Islet of Langerhans (tissue), 1 donor: Measurements from ENCODE around the gene FAM114A1.
A peak's percentile ranks its signal among the peaks of the same experiment; 100 is the strongest.
"Not testable (repeated sequence)": the region's sequence is repeated elsewhere in the genome, so short reads cannot be mapped to it uniquely, and the experiment has no call there.

Source experiments
- FAIRE-seq: peaks from one replicate; lab custom pipeline; 2011; peaks lifted over from hg19 to GRCh38; lab: Jason Lieb, UNC

Gene FAM114A1

GRCh38 chr4:38904090-38904666, 36.6 kb downstream of the FAM114A1 start:
- FAIRE-seq: peak; percentile 76

GRCh38 chr4:38904682-38905081, 37.1 kb downstream of the FAM114A1 start:
- peak; percentile 21 for FAIRE-seq

- no peak for FAIRE-seq
These were observed 38.2 kb downstream of the FAM114A1 start for GRCh38 chr4:38905652-38906385.

GRCh38 chr4:38907696-38908270, 40.2 kb downstream of the FAM114A1 start:
- no peak for FAIRE-seq

GRCh38 chr4:38909015-38909414, 41.4 kb downstream of the FAM114A1 start:
- no peak for FAIRE-seq

GRCh38 chr4:38911257-38911656, 43.7 kb downstream of the FAM114A1 start:
- no peak for FAIRE-seq

- FAIRE-seq: no peak
These were observed 47.2 kb downstream of the FAM114A1 start for GRCh38 chr4:38914854-38915253.

- not testable (repeated sequence) for FAIRE-seq
These were observed 48.7 kb downstream of the FAM114A1 start for GRCh38 chr4:38916267-38916666.

- FAIRE-seq: no peak
These were observed 49.9 kb downstream of the FAM114A1 start for GRCh38 chr4:38917481-38918025.

GRCh38 chr4:38919494-38919893, 51.9 kb downstream of the FAM114A1 start:
- no peak for FAIRE-seq

- FAIRE-seq: no peak
These were observed 52.6 kb downstream of the FAM114A1 start for GRCh38 chr4:38920186-38920585.

- FAIRE-seq: no peak
These were observed 53.1 kb downstream of the FAM114A1 start for GRCh38 chr4:38920677-38921076.

- FAIRE-seq: no peak
These were observed 53.5 kb downstream of the FAM114A1 start for GRCh38 chr4:38921151-38921550.

- FAIRE-seq: no peak
These were observed 56.1 kb downstream of the FAM114A1 start for GRCh38 chr4:38923746-38924145.

- FAIRE-seq: no peak
These were observed 56.7 kb downstream of the FAM114A1 start for GRCh38 chr4:38924353-38924752.

- no peak for FAIRE-seq
These were observed 58.1 kb downstream of the FAM114A1 start for GRCh38 chr4:38925492-38926413.

- no peak for FAIRE-seq
These were observed 59.3 kb downstream of the FAM114A1 start for GRCh38 chr4:38926896-38927295.

- no peak for FAIRE-seq
These were observed 61.0 kb downstream of the FAM114A1 start for GRCh38 chr4:38928568-38928967.

- no peak for FAIRE-seq
These were observed 61.4 kb downstream of the FAM114A1 start for GRCh38 chr4:38928974-38929373.

GRCh38 chr4:38930204-38930603, 62.6 kb downstream of the FAM114A1 start:
- FAIRE-seq: no peak

- no peak for FAIRE-seq
These were observed 63.1 kb downstream of the FAM114A1 start for GRCh38 chr4:38930707-38931106.

GRCh38 chr4:38931125-38931524, 63.5 kb downstream of the FAM114A1 start:
- no peak for FAIRE-seq
